NCI-H82 (cell line): Measurements from ENCODE around the gene ZBP1.

Experiments
- DNase-seq: peaks from one replicate; lab custom pipeline; 2025; lab: John Stamatoyannopoulos, UW

ZBP1 gene

GRCh38 chr20:57571782-57572416, 48.3 kb downstream of the ZBP1 start:
- DNase-seq = no peak

GRCh38 chr20:57570920-57571319, 49.3 kb downstream of the ZBP1 start:
- DNase-seq = no peak

GRCh38 chr20:57570145-57570850, 49.9 kb downstream of the ZBP1 start:
- no peak for DNase-seq

GRCh38 chr20:57568960-57569359, 51.3 kb downstream of the ZBP1 start:
- no peak for DNase-seq

GRCh38 chr20:57568088-57568896, 51.9 kb downstream of the ZBP1 start:
- no peak for DNase-seq

- no peak for DNase-seq
Observed at GRCh38 chr20:57567471-57568079, 52.7 kb downstream of the ZBP1 start.

- no peak for DNase-seq
Observed at GRCh38 chr20:57566803-57567459, 53.3 kb downstream of the ZBP1 start.

GRCh38 chr20:57566399-57566798, 53.8 kb downstream of the ZBP1 start:
- no peak for DNase-seq

GRCh38 chr20:57564951-57565642, 55.1 kb downstream of the ZBP1 start:
- no peak for DNase-seq

GRCh38 chr20:57564180-57564802, 55.9 kb downstream of the ZBP1 start:
- DNase-seq = no peak

- DNase-seq = no peak
Observed at GRCh38 chr20:57563522-57563921, 56.7 kb downstream of the ZBP1 start.

GRCh38 chr20:57562541-57563465, 57.4 kb downstream of the ZBP1 start:
- no peak for DNase-seq

- no peak for DNase-seq
Observed at GRCh38 chr20:57561356-57562279, 58.6 kb downstream of the ZBP1 start.

- DNase-seq = no peak
Observed at GRCh38 chr20:57560554-57561355, 59.5 kb downstream of the ZBP1 start, which contains the start of gene PCK1. TSS of gene PCK1 (plus strand) at chr20:57561110. CDS start at chr20:57561412, 302 bp downstream.

- peak; percentile 80 for DNase-seq
Observed at GRCh38 chr20:57559658-57560553, 60.3 kb downstream of the ZBP1 start.

GRCh38 chr20:57559289-57559634, 61.0 kb downstream of the ZBP1 start:
- DNase-seq = no peak
